SJCRH30 (cell line): ENCODE data around the gene YRDC. TPM values are rescaled to one million over a fixed set of nuclear protein-coding genes. Genes with fewer than 3 reads are reported as not detected.
"Not testable (repeated sequence)": the region's sequence is repeated elsewhere in the genome, so short reads cannot be mapped to it uniquely, and the experiment has no call there.

Experiments
- DNase-seq, 2 experiments: peaks; one replicate each; pipeline ENCODE4 v3.0.0-alpha.2; 2015 to 2020
- H3K27ac ChIP-seq: fragments of 250-450 bp; sonication (Bioruptor Pico); 2 replicates; pipeline ENCODE4 v1.5.1; 2020; ENCODE audit warnings: mild to moderate bottlenecking, moderate library complexity
- H3K27me3 ChIP-seq: fragments of 250-450 bp; sonication (Bioruptor Pico); 2 replicates; pipeline ENCODE4 v1.5.1; 2020; ENCODE audit warnings: mild to moderate bottlenecking, moderate library complexity
- H3K36me3 ChIP-seq: fragments of 250-450 bp; sonication (Bioruptor Pico); 2 replicates; pipeline ENCODE4 v1.5.1; 2020; ENCODE audit warnings: mild to moderate bottlenecking, moderate library complexity
- H3K4me1 ChIP-seq: fragments of 250-450 bp; sonication (Bioruptor Pico); 2 replicates; pipeline ENCODE4 v1.5.1; 2020; ENCODE audit warnings: mild to moderate bottlenecking, moderate library complexity
- H3K4me3 ChIP-seq: fragments of 250-450 bp; sonication (Bioruptor Pico); 2 replicates; pipeline ENCODE4 v1.5.1; 2020; ENCODE audit warnings: mild to moderate bottlenecking, moderate library complexity
- H3K9me3 ChIP-seq: fragments of 250-450 bp; sonication (Bioruptor Pico); replicated peaks from 2 replicates; pipeline ENCODE4 v1.5.1; 2020; ENCODE audit warnings: mild to moderate bottlenecking, moderate library complexity
- total RNA-seq: library from RNA; depleted of rRNA; stranded (reverse); fragments of >200 nt; shearing (Covaris generic); gene quantifications from 2 replicates; pipeline ENCODE4 v1.2.3, GENCODE V29; 2014

The YRDC gene
- total RNA-seq, 1 experiment from 2014 or later, result 43.5 TPM

DNA sequence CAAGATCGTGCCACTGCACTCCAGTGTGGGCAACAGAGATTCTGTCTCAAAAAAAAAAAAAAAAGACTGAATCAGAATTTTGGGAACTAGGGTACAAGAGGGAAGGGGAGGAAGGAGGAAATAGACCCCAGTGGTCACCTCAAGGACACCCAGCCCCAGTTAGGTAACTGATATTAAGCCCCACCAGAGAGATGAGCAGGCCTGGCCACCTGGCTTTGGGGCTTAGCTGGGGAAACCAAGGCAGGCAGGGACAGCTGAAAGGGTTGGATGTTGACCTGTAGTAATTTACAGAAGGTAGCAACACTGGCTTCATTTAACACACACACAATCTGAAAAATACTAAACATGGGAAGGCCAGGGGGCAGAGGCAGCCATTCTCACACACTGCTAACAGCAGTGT lies 5.6 kb downstream of the YRDC start:
- H3K27ac ChIP-seq, result no peak overlapping the region
- H3K27me3 ChIP-seq, result no peaks in the 10 kb centered on the region
- H3K36me3 ChIP-seq, result peaks cover 62% of the 10 kb centered on the region
- H3K4me3 ChIP-seq, result no peak overlapping the region
- DNase-seq, result no peak
- peaks cover 3% of the 10 kb centered on the region; the same call in 1 of the 2 replicates for H3K4me1 ChIP-seq
- no peaks in the 10 kb centered on the region for H3K9me3 ChIP-seq

GRCh38 chr1:37797750-37798345 lies 10.2 kb downstream of the YRDC start:
- H3K4me1 ChIP-seq, result no peaks in the 10 kb centered on the region
- H3K27ac ChIP-seq, result no peak overlapping the region
- no peak for DNase-seq
- H3K27me3 ChIP-seq, result no peaks in the 10 kb centered on the region
- no peak overlapping the region for H3K4me3 ChIP-seq
- H3K36me3 ChIP-seq, result peaks cover 21% of the 10 kb centered on the region
- no peaks in the 10 kb centered on the region for H3K9me3 ChIP-seq

- Histone ChIP-seq H3K4me3 (no peak overlapping the region), H3K27me3 (no peaks in the 10 kb centered on the region), H3K36me3 (peaks cover 8% of the 10 kb centered on the region; the same call in 1 of the 2 replicates), H3K4me1 (no peaks in the 10 kb centered on the region), H3K9me3 (no peaks in the 10 kb centered on the region), H3K27ac (no peak overlapping the region)
- DNase-seq, result peak; percentile 26 to 30
Observed at GRCh38 chr1:37795340-37796125, 12.5 kb downstream of the YRDC start.

- peak; percentile 17 to 42 for DNase-seq
- Histone ChIP-seq H3K36me3 (peaks cover 6% of the 10 kb centered on the region; the same call in 1 of the 2 replicates), H3K9me3 (no peaks in the 10 kb centered on the region), H3K4me3 (peak overlapping the region; percentile 74), H3K27me3 (0 out of 2 replicates have a peak, but pooled peaks cover 2% of the 10 kb centered on the region), H3K4me1 (no peaks in the 10 kb centered on the region), H3K27ac (no peak overlapping the region)
Observed at GRCh38 chr1:37794372-37795339, 13.4 kb downstream of the YRDC start.

GRCh38 chr1:37793773-37794371 lies 14.1 kb downstream of the YRDC start, which contains the start of gene MANEAL:
Gene MANEAL (plus strand): TSS chr1:37793847. CDS start chr1:37794183, 336 bp downstream.
- DNase-seq, result peak; percentile 68 to 74
- peak within 1 kb of the TSS; percentile 74 for H3K4me3 ChIP-seq
- H3K9me3 ChIP-seq, result no peaks in the 10 kb centered on the region
- H3K27ac ChIP-seq, result no peak within 1 kb of the TSS
- 0 out of 2 replicates have a peak, but pooled peaks cover 2% of the 10 kb centered on the region for H3K27me3 ChIP-seq
- no peaks in the 10 kb centered on the region for H3K4me1 ChIP-seq
- H3K36me3 ChIP-seq, result peaks cover 2% of the 10 kb centered on the region; the same call in 1 of the 2 replicates

DNA sequence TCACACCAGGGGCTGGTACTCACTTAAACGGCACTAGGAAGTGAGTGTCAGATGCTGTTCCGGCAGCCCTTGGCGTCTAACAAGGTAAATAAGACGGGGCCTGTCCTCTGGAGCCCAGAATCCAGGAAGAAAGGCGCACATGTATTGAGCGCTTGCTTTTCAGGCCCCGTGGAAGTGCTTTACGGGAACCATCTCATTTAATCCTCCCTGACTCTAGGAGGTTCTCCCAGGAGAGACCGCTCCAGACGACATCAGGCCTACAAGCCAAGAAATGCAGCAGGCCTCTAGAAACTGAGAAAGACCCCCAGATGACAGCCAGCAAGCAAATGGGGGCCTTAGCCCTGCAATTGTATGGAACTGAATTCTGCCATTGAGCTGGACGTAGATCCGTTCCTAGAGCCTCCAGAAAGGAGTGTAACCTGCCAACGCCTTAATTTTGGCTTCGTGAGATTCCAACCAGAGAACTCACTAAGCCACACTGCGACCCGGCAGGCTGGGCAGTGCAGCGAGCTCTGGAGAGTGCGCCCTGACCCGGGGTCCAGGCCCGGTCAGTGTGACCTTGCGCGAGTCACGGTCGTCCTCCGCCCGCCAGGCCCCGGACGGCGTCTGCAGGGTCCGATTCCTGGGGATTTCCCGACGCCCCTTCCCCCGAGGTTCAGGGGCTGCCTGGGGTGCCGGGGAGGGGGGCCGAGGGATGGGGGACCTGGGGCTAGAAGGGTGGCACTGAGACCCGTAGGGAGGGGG lies 14.9 kb downstream of the YRDC start:
- Histone ChIP-seq H3K4me3 (peak overlapping the region; percentile 74), H3K4me1 (no peaks in the 10 kb centered on the region), H3K9me3 (no peaks in the 10 kb centered on the region), H3K27ac (no peak overlapping the region), H3K36me3 (peaks cover 2% of the 10 kb centered on the region; the same call in 1 of the 2 replicates), H3K27me3 (0 out of 2 replicates have a peak, but pooled peaks cover 2% of the 10 kb centered on the region)
- DNase-seq, result no peak

- Histone ChIP-seq H3K4me1 (no peaks in the 10 kb centered on the region), H3K27me3 (peaks cover 12% of the 10 kb centered on the region; the same call in 1 of the 2 replicates), H3K4me3 (no peak overlapping the region), H3K27ac (no peak overlapping the region), H3K9me3 (no peaks in the 10 kb centered on the region), H3K36me3 (no peaks in the 10 kb centered on the region)
- DNase-seq, result no peak
Observed at GRCh38 chr1:37782491-37782890, 25.5 kb downstream of the YRDC start.

DNA sequence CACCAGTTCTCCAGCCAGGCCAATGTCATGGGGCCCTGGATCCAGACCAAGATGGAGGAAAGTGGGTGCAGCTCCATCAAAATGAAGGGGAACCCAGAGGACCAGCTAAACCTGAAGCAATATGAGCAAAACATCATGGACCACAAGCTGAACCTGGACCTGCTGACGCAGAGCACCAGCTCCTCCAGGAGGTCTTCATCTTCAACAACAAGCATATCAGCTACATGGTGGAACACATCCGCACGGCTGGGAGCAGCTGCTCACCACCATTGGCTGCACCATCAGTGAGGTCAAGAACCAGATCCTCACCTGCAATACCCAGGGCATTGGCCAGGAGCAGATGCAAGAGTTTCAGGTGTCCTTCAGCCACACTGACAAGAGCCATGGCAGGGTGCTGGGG lies 29.4 kb downstream of the YRDC start:
- no peaks in the 10 kb centered on the region for H3K36me3 ChIP-seq
- DNase-seq, result no peak
- no peaks in the 10 kb centered on the region for H3K4me1 ChIP-seq
- no peak overlapping the region for H3K4me3 ChIP-seq
- H3K27me3 ChIP-seq, result peaks cover 8% of the 10 kb centered on the region; the same call in 1 of the 2 replicates
- H3K27ac ChIP-seq, result no peak overlapping the region
- no peaks in the 10 kb centered on the region for H3K9me3 ChIP-seq

DNA sequence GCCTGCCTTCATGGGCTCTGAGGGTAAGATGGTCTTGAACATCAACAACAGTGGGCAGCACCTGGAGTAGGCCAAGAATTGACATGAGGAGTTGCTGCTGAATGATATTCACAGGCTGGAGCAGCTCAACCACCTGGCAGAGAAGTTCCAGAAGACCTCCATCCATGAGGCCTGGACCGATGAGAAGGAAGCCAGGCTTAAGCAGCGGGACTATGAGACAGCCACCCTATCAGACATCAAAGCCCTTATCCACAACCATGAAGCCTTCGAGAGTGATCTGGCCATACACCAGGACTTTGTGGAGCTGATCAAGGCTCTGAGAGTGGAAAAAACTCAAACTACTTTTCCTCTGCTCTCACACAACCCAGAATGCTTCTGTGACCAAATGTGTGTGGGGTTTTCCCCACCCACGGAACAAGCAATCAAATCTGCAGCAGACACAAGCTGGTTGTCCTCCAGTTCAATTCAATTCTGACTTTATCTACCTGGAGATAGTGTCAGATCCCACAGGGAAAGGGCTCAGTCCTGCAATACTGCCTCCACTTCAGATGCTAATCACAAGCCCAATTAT lies 31.0 kb downstream of the YRDC start:
- H3K9me3 ChIP-seq, result no peaks in the 10 kb centered on the region
- no peaks in the 10 kb centered on the region for H3K4me1 ChIP-seq
- no peak overlapping the region for H3K4me3 ChIP-seq
- no peaks in the 10 kb centered on the region for H3K36me3 ChIP-seq
- no peak overlapping the region for H3K27ac ChIP-seq
- no peak for DNase-seq
- peaks cover 6% of the 10 kb centered on the region; the same call in 1 of the 2 replicates for H3K27me3 ChIP-seq

GRCh38 chr1:37771440-37771839 lies 36.6 kb downstream of the YRDC start:
- H3K4me3 ChIP-seq, H3K27me3 ChIP-seq, H3K9me3 ChIP-seq, DNase-seq, H3K27ac ChIP-seq, H3K36me3 ChIP-seq, H3K4me1 ChIP-seq: not testable (repeated sequence)

DNA sequence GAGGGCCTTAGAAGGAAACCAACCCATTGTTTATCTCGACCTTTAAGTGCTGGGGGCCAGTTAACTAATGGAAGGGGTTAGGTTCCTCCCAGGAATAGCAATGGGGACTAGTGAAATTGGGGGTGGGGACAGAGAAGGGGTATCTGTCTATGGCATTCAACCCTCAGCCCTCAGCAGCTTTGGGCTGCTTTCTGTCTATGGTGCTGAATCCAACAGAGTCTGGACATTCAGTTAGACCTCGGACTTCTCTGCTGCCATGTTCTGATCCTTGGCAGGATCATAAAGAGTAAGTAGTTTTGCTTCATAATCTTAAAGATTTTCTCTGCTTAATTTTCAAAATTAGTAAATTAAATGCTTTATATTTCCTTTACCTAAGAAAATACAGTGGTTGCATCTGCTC lies 40.5 kb downstream of the YRDC start:
- DNase-seq, result no peak
- H3K4me1 ChIP-seq, result no peaks in the 10 kb centered on the region
- H3K27ac ChIP-seq, result no peak overlapping the region
- H3K27me3 ChIP-seq, result no peaks in the 10 kb centered on the region
- no peaks in the 10 kb centered on the region for H3K9me3 ChIP-seq
- H3K4me3 ChIP-seq, result no peak overlapping the region
- H3K36me3 ChIP-seq, result no peaks in the 10 kb centered on the region

GRCh38 chr1:37765916-37766664 lies 41.9 kb downstream of the YRDC start:
- no peak for DNase-seq
- Histone ChIP-seq H3K9me3 (no peaks in the 10 kb centered on the region), H3K27me3 (no peaks in the 10 kb centered on the region), H3K4me3 (no peak overlapping the region), H3K36me3 (no peaks in the 10 kb centered on the region), H3K27ac (no peak overlapping the region), H3K4me1 (no peaks in the 10 kb centered on the region)
